ENCODE measurements around the gene PRKRIP1. TPM values are rescaled to one million over a fixed set of nuclear protein-coding genes. Genes with fewer than 3 reads are reported as not detected.

The PRKRIP1 gene
- total and polyA plus RNA-seq, 2 experiments from 2014 or later = 25.5 to 29.1 TPM

GRCh38 chr7:102459221-102459844 lies 63.2 kb downstream of the PRKRIP1 start:
- H3K36me3 ChIP-seq (ENCODE audit: insufficient read depth) = peaks cover 7% of the 10 kb centered on the region; the same call in 1 of the 2 replicates
- peaks cover 9% of the 10 kb centered on the region for H3K27me3 Mint-ChIP-seq (ENCODE audit: insufficient read depth, low read depth, poor library complexity)
- H3K9me2 ChIP-seq (ENCODE audit: insufficient read depth) = no peaks in the 10 kb centered on the region
- peaks cover 18% of the 10 kb centered on the region for H3K79me2 ChIP-seq (replicated peaks; ENCODE audit: insufficient read depth)
- 0 out of 2 replicates have a peak, but pooled peaks cover 5% of the 10 kb centered on the region for H3K4me1 ChIP-seq (ENCODE audit: insufficient read depth)
- H3K4me1 Mint-ChIP-seq = peaks cover 8% of the 10 kb centered on the region
- 0 out of 3 replicates have a peak, but pooled peaks cover 3% of the 10 kb centered on the region for H3K9me3 Mint-ChIP-seq
- H4K20me1 ChIP-seq (replicated peaks; ENCODE audit: insufficient read depth) = no peaks in the 10 kb centered on the region; the same call in 1 of the 2 replicates
- no peak overlapping the region for H2AFZ ChIP-seq
- H3K27ac Mint-ChIP-seq = no peak overlapping the region
- ATAC-seq = no peak
- no peak overlapping the region for H3K4me3 Mint-ChIP-seq
- H3K27me3 ChIP-seq (ENCODE audit: insufficient read depth) = no peaks in the 10 kb centered on the region
- H3K36me3 Mint-ChIP-seq (ENCODE audit: low read depth) = peaks cover 28% of the 10 kb centered on the region
- no peak overlapping the region for H3K4me2 ChIP-seq
- H3F3A ChIP-seq (replicated peaks; ENCODE audit: low read depth) = no peaks in the 10 kb centered on the region
- TF ChIP-seq ZNF462 (CRISPR knock-in tag; IDR thresholded peaks at IDR 0.05) = no peak
- TF ChIP-seq CTCF (conservative IDR thresholded peaks at IDR 0.05; ENCODE audit: low read depth in 2 of 2) = no peak
- TF ChIP-seq STAT1 (IDR thresholded peaks at IDR 0.05; ENCODE audit: unreplicated experiment) = no peak
- no peak for TF ChIP-seq EZH2 (IDR thresholded peaks at IDR 0.05; ENCODE audit: low read depth, unreplicated experiment)
- TF ChIP-seq ZNF114 (CRISPR knock-in tag; IDR thresholded peaks at IDR 0.05) = no peak
- no peak for TF ChIP-seq CREB1 (CRISPR knock-in tag; IDR thresholded peaks at IDR 0.05; ENCODE audit: low read depth)
- no peak for TF ChIP-seq EZH2phosphoT487 (IDR thresholded peaks at IDR 0.05; ENCODE audit: unreplicated experiment)
- TF ChIP-seq NANOG (IDR thresholded peaks at IDR 0.05; ENCODE audit: borderline replicate concordance) = no peak
- TF ChIP-seq POLR2AphosphoS5 (IDR thresholded peaks at IDR 0.05; ENCODE audit: low read depth) = no peak
- TF ChIP-seq REST (IDR thresholded peaks at IDR 0.05; ENCODE audit: unreplicated experiment) = no peak
- TF ChIP-seq JUNB (IDR thresholded peaks at IDR 0.05; ENCODE audit: unreplicated experiment) = no peak
- TF ChIP-seq ZNF331 (CRISPR knock-in tag; IDR thresholded peaks at IDR 0.05; ENCODE audit: low read depth) = no peak
- no peak for TF ChIP-seq ETS1 (IDR thresholded peaks at IDR 0.05)
- H3K27ac ChIP-seq (ENCODE audit: low read depth) = no peak overlapping the region
- H3K4me3 ChIP-seq = no peak overlapping the region
- no peak for DNase-seq (ENCODE audit: low spot score)

Data from GM23338 (cell line).